ENCODE data around the gene PSMA3.

The PSMA3 gene

GRCh38 chr14:58299401-58300330 lies 55.0 kb downstream of the PSMA3 start:
- DNase-seq (ENCODE audit: low read depth), result peak; percentile 39

- no peak for DNase-seq (ENCODE audit: low read depth)
Measured at GRCh38 chr14:58301416-58301815, 56.8 kb downstream of the PSMA3 start.

- DNase-seq (ENCODE audit: low read depth), result no peak
Measured at GRCh38 chr14:58305730-58306129, 61.1 kb downstream of the PSMA3 start.

GRCh38 chr14:58307597-58308316 lies 63.1 kb downstream of the PSMA3 start:
- DNase-seq (ENCODE audit: low read depth), result no peak

GRCh38 chr14:58309086-58309485 lies 64.4 kb downstream of the PSMA3 start:
- no peak for DNase-seq (ENCODE audit: low read depth)

GRCh38 chr14:58313699-58314098 lies 69.1 kb downstream of the PSMA3 start:
- no peak for DNase-seq (ENCODE audit: low read depth)

GRCh38 chr14:58315606-58316005 lies 71.0 kb downstream of the PSMA3 start:
- peak; percentile 29 for DNase-seq (ENCODE audit: low read depth)
